HFFc6 (cell line): ENCODE data around the gene TENM4. TPM values are rescaled to one million over a fixed set of nuclear protein-coding genes. Genes with fewer than 3 reads are reported as not detected.

Source experiments
- DNase-seq: peaks from one replicate; pipeline ENCODE4 v3.0.0-alpha.2; 2018
- H3K27ac Mint-ChIP-seq: 2 replicates; pipeline ENCODE4 v1.8.0; 2020; ENCODE audit warnings: mild to moderate bottlenecking, mixed read lengths
- H3K27me3 Mint-ChIP-seq: 2 replicates; pipeline ENCODE4 v1.8.0; 2021; ENCODE audit warnings: mild to moderate bottlenecking, moderate library complexity, mixed read lengths; ENCODE audit not compliant: insufficient read depth
- H3K36me3 Mint-ChIP-seq: 2 replicates; pipeline ENCODE4 v1.8.0; 2021; ENCODE audit warnings: low read depth, mixed read lengths
- H3K4me1 Mint-ChIP-seq: 2 replicates; pipeline ENCODE4 v1.8.0; 2020; ENCODE audit warnings: low read depth, mixed read lengths
- H3K4me3 Mint-ChIP-seq: 2 replicates; pipeline ENCODE4 v1.8.0; 2020; ENCODE audit warnings: mild to moderate bottlenecking, moderate library complexity, mixed read lengths
- H3K9me3 Mint-ChIP-seq: 2 replicates; pipeline ENCODE4 v1.8.0; 2020; ENCODE audit warnings: mild to moderate bottlenecking, mixed read lengths
- CTCF ChIP-seq: fragments of 200-600 bp; sonication (generic); IDR thresholded peaks from 2 replicates; pipeline ENCODE4 v1.5.0; 2021; ENCODE audit warnings: antibody characterized with exemption, mild to moderate bottlenecking
- total RNA-seq, 6 experiments: library from RNA; stranded (reverse); fragmentation: NEBNext Ultra II Directional; extraction: Animal tissue kit (Norgen Biotek cat#: 25700); gene quantifications; 2 replicates in 1 of 6; 3 replicates in 5 of 6; pipeline ENCODE4 v1.2.3, GENCODE V29; 2021

The TENM4 gene
- total RNA-seq, 6 experiments from 2014 or later, result 20.9 to 45.5 (median 26.5) TPM

GRCh38 chr11:78656327-78656726, 784.5 kb downstream of the TENM4 start:
- H3K27me3 Mint-ChIP-seq, result peaks cover 3% of the 10 kb centered on the region; the same call in 1 of the 2 replicates
- no peak for TF ChIP-seq CTCF
- no peaks in the 10 kb centered on the region for H3K9me3 Mint-ChIP-seq
- no peak overlapping the region for H3K27ac Mint-ChIP-seq
- H3K36me3 Mint-ChIP-seq, result peaks cover 10% of the 10 kb centered on the region
- H3K4me3 Mint-ChIP-seq, result no peak overlapping the region
- DNase-seq, result no peak
- H3K4me1 Mint-ChIP-seq, result no peaks in the 10 kb centered on the region

- peaks cover 10% of the 10 kb centered on the region for H3K36me3 Mint-ChIP-seq
- no peak for TF ChIP-seq CTCF
- no peak for DNase-seq
- peaks cover under 1% of the 10 kb centered on the region; the same call in 1 of the 2 replicates for H3K4me1 Mint-ChIP-seq
- no peak overlapping the region for H3K27ac Mint-ChIP-seq
- no peak overlapping the region for H3K4me3 Mint-ChIP-seq
- no peaks in the 10 kb centered on the region for H3K9me3 Mint-ChIP-seq
- peaks cover 3% of the 10 kb centered on the region; the same call in 1 of the 2 replicates for H3K27me3 Mint-ChIP-seq
These were observed 785.3 kb downstream of the TENM4 start for GRCh38 chr11:78655561-78655960.

GRCh38 chr11:78654866-78655265, 786.0 kb downstream of the TENM4 start:
- H3K4me1 Mint-ChIP-seq, result peaks cover 5% of the 10 kb centered on the region; the same call in 1 of the 2 replicates
- no peak for DNase-seq
- no peaks in the 10 kb centered on the region for H3K9me3 Mint-ChIP-seq
- no peak overlapping the region for H3K27ac Mint-ChIP-seq
- no peak for TF ChIP-seq CTCF
- H3K36me3 Mint-ChIP-seq, result peaks cover 10% of the 10 kb centered on the region
- H3K27me3 Mint-ChIP-seq, result peaks cover 3% of the 10 kb centered on the region; the same call in 1 of the 2 replicates
- no peak overlapping the region for H3K4me3 Mint-ChIP-seq

GRCh38 chr11:78654071-78654470, 786.8 kb downstream of the TENM4 start:
- DNase-seq, result no peak
- H3K36me3 Mint-ChIP-seq, result peaks cover 10% of the 10 kb centered on the region
- no peaks in the 10 kb centered on the region for H3K9me3 Mint-ChIP-seq
- H3K27ac Mint-ChIP-seq, result no peak overlapping the region
- H3K4me3 Mint-ChIP-seq, result no peak overlapping the region
- TF ChIP-seq CTCF, result no peak
- 0 out of 2 replicates have a peak, but pooled peaks cover 2% of the 10 kb centered on the region for H3K27me3 Mint-ChIP-seq
- peaks cover 5% of the 10 kb centered on the region; the same call in 1 of the 2 replicates for H3K4me1 Mint-ChIP-seq

GRCh38 chr11:78653294-78653909, 787.4 kb downstream of the TENM4 start:
- Mint-ChIP-seq H3K36me3 (peaks cover 6% of the 10 kb centered on the region), H3K4me1 (peaks cover 5% of the 10 kb centered on the region; the same call in 1 of the 2 replicates), H3K27me3 (0 out of 2 replicates have a peak, but pooled peaks cover 2% of the 10 kb centered on the region), H3K4me3 (no peak overlapping the region), H3K27ac (no peak overlapping the region), H3K9me3 (no peaks in the 10 kb centered on the region)
- TF ChIP-seq CTCF, result no peak
- no peak for DNase-seq
